ENCODE results near the gene INMT.

Gene INMT

DNA sequence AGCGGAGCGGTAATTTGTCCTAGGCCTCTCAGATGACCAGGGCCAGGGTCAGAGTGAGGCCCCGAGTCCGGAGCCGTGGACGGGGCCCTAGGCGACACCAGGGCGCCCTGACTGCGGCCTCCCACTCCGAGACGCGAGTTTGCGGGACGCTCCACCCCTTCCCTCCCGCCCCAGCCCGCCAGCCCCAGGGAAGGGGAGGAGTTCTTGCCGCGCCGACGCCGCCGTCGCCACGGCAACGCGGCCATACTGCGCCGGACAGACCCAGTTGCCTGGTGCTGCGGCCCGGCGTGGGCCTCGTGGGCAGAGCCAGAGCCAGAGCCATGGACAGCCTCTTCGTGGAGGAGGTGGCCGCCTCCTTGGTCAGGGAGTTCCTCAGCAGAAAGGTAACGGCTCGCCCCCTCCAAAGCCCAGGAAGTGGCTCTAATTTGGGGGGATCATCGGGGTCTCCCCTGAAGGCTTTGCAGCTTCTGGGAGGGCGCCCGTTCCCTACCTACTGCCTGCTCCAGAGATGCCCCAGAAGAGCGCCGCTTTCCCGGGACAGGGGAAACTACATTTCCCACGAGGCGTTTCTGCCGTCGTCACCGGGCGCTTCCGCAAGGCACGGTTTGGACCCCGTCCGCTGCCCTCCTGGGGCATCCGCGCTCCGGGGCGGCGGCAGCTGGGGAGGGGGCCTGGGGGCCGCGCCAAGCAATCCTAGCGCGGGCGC, 19.4 kb downstream of the INMT start, which contains the start of gene MINDY4 (continued):
- TF ChIP-seq ZNF169 (tag by site-specific recombination; IDR thresholded peaks at IDR 0.05) (no peak), ZFP3 (tag by site-specific recombination; IDR thresholded peaks at IDR 0.05; ENCODE audit: low read depth) (no peak), ZNF76 (tag by site-specific recombination; IDR thresholded peaks at IDR 0.05; ENCODE audit: borderline replicate concordance, low read depth) (peak; percentile 83), RBAK (tag by site-specific recombination; IDR thresholded peaks at IDR 0.05) (no peak), ZNF600 (tag by site-specific recombination; IDR thresholded peaks at IDR 0.05) (peak; percentile 90), ZNF548 (tag by site-specific recombination; IDR thresholded peaks at IDR 0.05) (no peak), ZFHX2 (tag by site-specific recombination; conservative IDR thresholded peaks at IDR 0.05) (peak; percentile 44; the same call in 1 of the 2 replicates), ZBTB8A (tag by site-specific recombination; IDR thresholded peaks at IDR 0.05) (peak; percentile 88), ZNF529 (tag by site-specific recombination; IDR thresholded peaks at IDR 0.05; ENCODE audit: insufficient replicate concordance) (no peak), ZNF335 (tag by site-specific recombination; conservative IDR thresholded peaks at IDR 0.05) (peak; percentile 84), ZEB2 (tag by site-specific recombination; IDR thresholded peaks at IDR 0.05) (0 out of 2 replicates have a peak, but pooled peaks have one; percentile 44), MEIS1 (CRISPR knock-in tag; IDR thresholded peaks at IDR 0.05; ENCODE audit: borderline replicate concordance) (no peak), ZNF776 (tag by site-specific recombination; IDR thresholded peaks at IDR 0.05; ENCODE audit: borderline replicate concordance) (no peak), HOXC10 (CRISPR knock-in tag; IDR thresholded peaks at IDR 0.05) (no peak), ZNF501 (tag by site-specific recombination; IDR thresholded peaks at IDR 0.05) (0 out of 2 replicates have a peak, but pooled peaks have one; percentile 49), SP3 (tag by site-specific recombination; IDR thresholded peaks at IDR 0.05) (peak; percentile 54; the same call in 1 of the 2 replicates), ZBTB20 (tag by site-specific recombination; IDR thresholded peaks at IDR 0.05) (peak; percentile 82), ZNF561 (tag by site-specific recombination; IDR thresholded peaks at IDR 0.05; ENCODE audit: borderline replicate concordance) (peak; percentile 42; the same call in 1 of the 2 replicates), TRIM28 (IDR thresholded peaks at IDR 0.05; ENCODE audit: borderline replicate concordance, low read length) (no peak), ZIC2 (tag by site-specific recombination; IDR thresholded peaks at IDR 0.05) (peak; percentile 71), GLIS2 (tag by site-specific recombination; IDR thresholded peaks at IDR 0.05) (peak; percentile 69; the same call in 1 of the 2 replicates)
- TF ChIP-seq, protein P1, sequence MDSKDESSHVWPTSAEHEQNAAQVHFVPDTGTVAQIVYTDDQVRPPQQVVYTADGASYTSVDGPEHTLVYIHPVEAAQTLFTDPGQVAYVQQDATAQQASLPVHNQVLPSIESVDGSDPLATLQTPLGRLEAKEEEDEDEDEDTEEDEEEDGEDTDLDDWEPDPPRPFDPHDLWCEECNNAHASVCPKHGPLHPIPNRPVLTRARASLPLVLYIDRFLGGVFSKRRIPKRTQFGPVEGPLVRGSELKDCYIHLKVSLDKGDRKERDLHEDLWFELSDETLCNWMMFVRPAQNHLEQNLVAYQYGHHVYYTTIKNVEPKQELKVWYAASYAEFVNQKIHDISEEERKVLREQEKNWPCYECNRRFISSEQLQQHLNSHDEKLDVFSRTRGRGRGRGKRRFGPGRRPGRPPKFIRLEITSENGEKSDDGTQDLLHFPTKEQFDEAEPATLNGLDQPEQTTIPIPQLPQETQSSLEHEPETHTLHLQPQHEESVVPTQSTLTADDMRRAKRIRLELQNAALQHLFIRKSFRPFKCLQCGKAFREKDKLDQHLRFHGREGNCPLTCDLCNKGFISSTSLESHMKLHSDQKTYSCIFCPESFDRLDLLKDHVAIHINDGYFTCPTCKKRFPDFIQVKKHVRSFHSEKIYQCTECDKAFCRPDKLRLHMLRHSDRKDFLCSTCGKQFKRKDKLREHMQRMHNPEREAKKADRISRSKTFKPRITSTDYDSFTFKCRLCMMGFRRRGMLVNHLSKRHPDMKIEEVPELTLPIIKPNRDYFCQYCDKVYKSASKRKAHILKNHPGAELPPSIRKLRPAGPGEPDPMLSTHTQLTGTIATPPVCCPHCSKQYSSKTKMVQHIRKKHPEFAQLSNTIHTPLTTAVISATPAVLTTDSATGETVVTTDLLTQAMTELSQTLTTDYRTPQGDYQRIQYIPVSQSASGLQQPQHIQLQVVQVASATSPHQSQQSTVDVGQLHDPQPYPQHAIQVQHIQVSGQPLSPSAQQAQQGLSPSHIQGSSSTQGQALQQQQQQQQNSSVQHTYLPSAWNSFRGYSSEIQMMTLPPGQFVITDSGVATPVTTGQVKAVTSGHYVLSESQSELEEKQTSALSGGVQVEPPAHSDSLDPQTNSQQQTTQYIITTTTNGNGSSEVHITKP (tag by site-specific recombination; IDR thresholded peaks at IDR 0.05): peak; percentile 73
- TF ChIP-seq, protein P2, sequence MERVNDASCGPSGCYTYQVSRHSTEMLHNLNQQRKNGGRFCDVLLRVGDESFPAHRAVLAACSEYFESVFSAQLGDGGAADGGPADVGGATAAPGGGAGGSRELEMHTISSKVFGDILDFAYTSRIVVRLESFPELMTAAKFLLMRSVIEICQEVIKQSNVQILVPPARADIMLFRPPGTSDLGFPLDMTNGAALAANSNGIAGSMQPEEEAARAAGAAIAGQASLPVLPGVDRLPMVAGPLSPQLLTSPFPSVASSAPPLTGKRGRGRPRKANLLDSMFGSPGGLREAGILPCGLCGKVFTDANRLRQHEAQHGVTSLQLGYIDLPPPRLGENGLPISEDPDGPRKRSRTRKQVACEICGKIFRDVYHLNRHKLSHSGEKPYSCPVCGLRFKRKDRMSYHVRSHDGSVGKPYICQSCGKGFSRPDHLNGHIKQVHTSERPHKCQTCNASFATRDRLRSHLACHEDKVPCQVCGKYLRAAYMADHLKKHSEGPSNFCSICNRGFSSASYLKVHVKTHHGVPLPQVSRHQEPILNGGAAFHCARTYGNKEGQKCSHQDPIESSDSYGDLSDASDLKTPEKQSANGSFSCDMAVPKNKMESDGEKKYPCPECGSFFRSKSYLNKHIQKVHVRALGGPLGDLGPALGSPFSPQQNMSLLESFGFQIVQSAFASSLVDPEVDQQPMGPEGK (tag by site-specific recombination; IDR thresholded peaks at IDR 0.05): peak; percentile 52; the same call in 1 of the 2 replicates
- TF ChIP-seq, protein P3, sequence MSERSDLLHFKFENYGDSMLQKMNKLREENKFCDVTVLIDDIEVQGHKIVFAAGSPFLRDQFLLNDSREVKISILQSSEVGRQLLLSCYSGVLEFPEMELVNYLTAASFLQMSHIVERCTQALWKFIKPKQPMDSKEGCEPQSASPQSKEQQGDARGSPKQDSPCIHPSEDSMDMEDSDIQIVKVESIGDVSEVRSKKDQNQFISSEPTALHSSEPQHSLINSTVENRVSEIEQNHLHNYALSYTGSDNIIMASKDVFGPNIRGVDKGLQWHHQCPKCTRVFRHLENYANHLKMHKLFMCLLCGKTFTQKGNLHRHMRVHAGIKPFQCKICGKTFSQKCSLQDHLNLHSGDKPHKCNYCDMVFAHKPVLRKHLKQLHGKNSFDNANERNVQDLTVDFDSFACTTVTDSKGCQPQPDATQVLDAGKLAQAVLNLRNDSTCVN (tag by site-specific recombination; optimal IDR thresholded peaks at IDR 0.05): peak; percentile 64
- TF ChIP-seq, protein P4, sequence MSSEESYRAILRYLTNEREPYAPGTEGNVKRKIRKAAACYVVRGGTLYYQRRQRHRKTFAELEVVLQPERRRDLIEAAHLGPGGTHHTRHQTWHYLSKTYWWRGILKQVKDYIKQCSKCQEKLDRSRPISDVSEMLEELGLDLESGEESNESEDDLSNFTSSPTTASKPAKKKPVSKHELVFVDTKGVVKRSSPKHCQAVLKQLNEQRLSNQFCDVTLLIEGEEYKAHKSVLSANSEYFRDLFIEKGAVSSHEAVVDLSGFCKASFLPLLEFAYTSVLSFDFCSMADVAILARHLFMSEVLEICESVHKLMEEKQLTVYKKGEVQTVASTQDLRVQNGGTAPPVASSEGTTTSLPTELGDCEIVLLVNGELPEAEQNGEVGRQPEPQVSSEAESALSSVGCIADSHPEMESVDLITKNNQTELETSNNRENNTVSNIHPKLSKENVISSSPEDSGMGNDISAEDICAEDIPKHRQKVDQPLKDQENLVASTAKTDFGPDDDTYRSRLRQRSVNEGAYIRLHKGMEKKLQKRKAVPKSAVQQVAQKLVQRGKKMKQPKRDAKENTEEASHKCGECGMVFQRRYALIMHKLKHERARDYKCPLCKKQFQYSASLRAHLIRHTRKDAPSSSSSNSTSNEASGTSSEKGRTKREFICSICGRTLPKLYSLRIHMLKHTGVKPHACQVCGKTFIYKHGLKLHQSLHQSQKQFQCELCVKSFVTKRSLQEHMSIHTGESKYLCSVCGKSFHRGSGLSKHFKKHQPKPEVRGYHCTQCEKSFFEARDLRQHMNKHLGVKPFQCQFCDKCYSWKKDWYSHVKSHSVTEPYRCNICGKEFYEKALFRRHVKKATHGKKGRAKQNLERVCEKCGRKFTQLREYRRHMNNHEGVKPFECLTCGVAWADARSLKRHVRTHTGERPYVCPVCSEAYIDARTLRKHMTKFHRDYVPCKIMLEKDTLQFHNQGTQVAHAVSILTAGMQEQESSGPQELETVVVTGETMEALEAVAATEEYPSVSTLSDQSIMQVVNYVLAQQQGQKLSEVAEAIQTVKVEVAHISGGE (tag by site-specific recombination; conservative IDR thresholded peaks at IDR 0.05; ENCODE audit: low read depth): peak; percentile 32; the same call in 1 of the 2 replicates

All from HEK293 (cell line).